Esophagus squamous epithelium (tissue), 5 donors: ENCODE measurements around the gene CRTC2. TPM values are rescaled to one million over a fixed set of nuclear protein-coding genes. Genes with fewer than 3 reads are reported as not detected.
A peak's percentile ranks its signal among the peaks of the same experiment; 100 is the strongest.
"Not testable (repeated sequence)": the region's sequence is repeated elsewhere in the genome, so short reads cannot be mapped to it uniquely, and the experiment has no call there.

ENCODE experiments used
- DNase-seq: peaks from one replicate; lab custom pipeline; 2025; lab: John Stamatoyannopoulos, UW
- H3K27ac ChIP-seq, 4 donors: fragments of 200-600 bp; sonication (generic); one replicate each; pipeline ENCODE4 v1.5.1; 2016 to 2019; ENCODE audit warnings: mild to moderate bottlenecking in 1 of 4
- H3K27me3 ChIP-seq, 4 donors: fragments of 200-600 bp; sonication (generic); 1 replicate in 3 of 4; 2 replicates in 1 of 4; pipeline versions ENCODE4 v1.5.1 to v1.6.0; 2017 to 2021; ENCODE audit warnings: antibody characterized with exemption in 1 of 4
- H3K36me3 ChIP-seq, 3 donors: fragments of 200-600 bp; sonication (generic); one replicate each; pipeline ENCODE4 v1.5.1; 2016 to 2019
- H3K4me1 ChIP-seq, 3 donors: fragments of 200-600 bp; sonication (generic); one replicate each; pipeline ENCODE4 v1.5.1; 2017 to 2019
- H3K4me3 ChIP-seq, 4 donors: fragments of 200-600 bp; sonication (generic); 1 replicate in 3 of 4; 2 replicates in 1 of 4; pipeline ENCODE4 v1.5.1; 2016 to 2019; ENCODE audit warnings: mild to moderate bottlenecking in 2 of 4, moderate library complexity in 1 of 4
- H3K9me3 ChIP-seq, 3 donors: fragments of 200-600 bp; sonication (generic); one replicate each; pipeline ENCODE4 v1.5.1; 2016 to 2019
- CTCF ChIP-seq, 6 experiments: fragments of 450-650 bp in 4 of 6; fragments of 200-600 bp in 2 of 6; sonication (generic) in 2 of 6; IDR thresholded peaks; one replicate each; pipeline ENCODE4 v1.5.1; 2016 to 2019; ENCODE audit warnings: antibody characterized with exemption in 6 of 6, mild to moderate bottlenecking in 4 of 6, moderate library complexity in 4 of 6
- POLR2A ChIP-seq, 4 donors: fragments of 450-650 bp; IDR thresholded peaks; one replicate each; pipeline ENCODE4 v1.6.1; 2017; ENCODE audit warnings: antibody characterized with exemption in 4 of 4, mild to moderate bottlenecking in 4 of 4, moderate library complexity in 3 of 4
- WGBS, 2 donors: methylation state at CpG; one replicate each; pipeline ENCODE4 v1.1.5; 2018; 5-methylcytosine and 5-hydroxymethylcytosine counted together
- intact Hi-C: fragments of 100-400 bp; cut with DNase I; formaldehyde crosslinking; loops from one replicate; pipeline ENCODE4 v1.15.0; 2022
- total RNA-seq, 4 donors: library from RNA; depleted of rRNA; stranded (reverse); fragments of >200 nt; gene quantifications; one replicate each; pipeline ENCODE4 v1.1.0, GENCODE V29; 2016
- donor health status: DM: yes; HTN: yes; CAD: no.

Gene CRTC2
- total RNA-seq, 4 donors from 2014 or later = 7.5 to 13.2 (median 8.0) TPM

- peak within 1 kb of the TSS; percentile 58 to 75 (median 68) for H3K4me3 ChIP-seq
- TF ChIP-seq POLR2A (IDR thresholded peaks at IDR 0.05) (peak in 2 of 4 donors; percentile 25 to 56), CTCF (IDR thresholded peaks at IDR 0.05) (no peak)
- peaks cover 0 to 27% (median 7%) of the 10 kb centered on the region in 3 donors for H3K36me3 ChIP-seq
- 2 to 9% methylated on average over 13 to 19 of the region's 32 CpGs for WGBS, 2 donors
- no peak for DNase-seq
- no peaks in the 10 kb centered on the region for H3K27me3 ChIP-seq
- peaks cover 8 to 40% (median 23%) of the 10 kb centered on the region in 3 donors for H3K4me1 ChIP-seq
- peak within 1 kb of the TSS; percentile 83 to 97 (median 86) for H3K27ac ChIP-seq
- no peaks in the 10 kb centered on the region for H3K9me3 ChIP-seq
- intact Hi-C loops = loop anchor here (5.0 to 10.0 kb wide), 2 partner anchors 189 to 311 kb away; partner anchors contain the start of genes ILF2 and NPR1
These were observed 27.7 kb upstream of the CRTC2 start, which contains the start of gene RAB13 for GRCh38 chr1:153985941-153986761. Gene RAB13 (minus strand): TSS chr1:153986339. CDS start chr1:153986236, 103 bp downstream.

DNA sequence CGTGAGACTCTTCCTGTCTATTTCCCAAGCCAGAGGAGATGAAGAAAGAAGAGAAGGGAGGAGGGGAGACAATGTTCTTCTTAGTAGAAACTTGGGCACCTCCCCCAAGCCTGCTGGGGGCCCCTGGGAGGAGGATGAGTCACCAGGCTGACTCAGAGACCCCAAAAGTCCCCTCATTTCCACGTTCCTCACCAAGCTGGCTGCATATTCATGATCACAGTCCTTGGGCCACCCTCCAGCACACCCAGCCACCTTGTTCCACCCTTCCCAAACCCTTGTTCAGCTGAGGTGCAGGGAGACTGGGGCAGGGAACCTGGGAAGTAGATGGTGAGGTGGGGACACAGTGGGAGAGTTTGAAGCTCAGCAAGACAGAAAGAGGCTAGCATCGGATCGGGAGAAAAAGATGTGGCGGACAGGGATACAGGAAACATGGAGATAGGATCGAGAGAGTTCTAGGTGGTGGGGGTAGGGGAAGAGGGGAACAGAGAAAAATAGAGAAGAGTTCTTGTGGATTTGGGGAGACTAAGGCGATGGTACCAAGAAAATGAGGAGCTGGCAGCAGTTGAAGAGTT, 27.0 kb upstream of the CRTC2 start:
- DNase-seq = no peak
- intact Hi-C loops = loop anchor here (5.0 to 10.0 kb wide), 2 partner anchors 188 to 311 kb away; partner anchors contain the start of genes ILF2 and NPR1

DNA sequence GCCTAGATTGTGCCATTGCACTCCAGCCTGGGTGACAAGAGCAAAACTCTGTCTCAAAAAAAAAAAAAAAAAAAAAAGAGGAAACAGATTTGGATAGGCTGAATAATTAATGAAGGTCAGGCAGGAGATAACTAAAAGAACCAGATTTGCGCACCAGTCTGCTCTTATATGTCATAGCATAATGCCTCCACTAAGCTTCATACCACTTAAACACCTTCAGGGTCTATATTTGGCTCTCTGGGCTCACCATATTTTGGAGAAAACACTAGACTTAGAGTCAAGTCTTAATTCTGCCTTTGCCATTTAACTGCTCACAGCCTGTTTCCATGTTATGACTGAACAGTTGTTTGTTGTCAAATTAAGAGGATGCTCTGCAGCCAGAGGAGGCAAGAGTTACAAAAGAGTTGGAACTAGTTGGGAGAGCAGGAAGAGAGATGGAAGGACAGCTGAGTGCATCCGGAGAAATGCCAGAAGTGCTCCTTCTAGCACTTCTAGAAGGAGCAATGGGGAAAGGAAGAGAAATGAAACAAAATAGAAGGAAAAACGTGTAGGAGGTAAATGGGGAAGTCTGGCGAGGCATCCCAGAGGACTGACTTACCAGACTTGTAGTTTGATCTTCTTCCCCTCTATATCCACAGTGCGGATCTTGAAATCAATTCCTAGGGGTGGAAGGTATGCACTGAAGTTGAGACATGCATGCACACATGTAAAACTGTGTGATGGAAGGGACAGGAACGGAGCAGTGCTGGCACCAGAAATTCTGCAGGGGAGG, 25.9 kb upstream of the CRTC2 start:
- H3K9me3 ChIP-seq = no peaks in the 10 kb centered on the region
- WGBS, 2 donors = 67 to 68% methylated on average over 6 of the region's 6 CpGs
- DNase-seq = no peak
- TF ChIP-seq POLR2A (IDR thresholded peaks at IDR 0.05) = no peak
- TF ChIP-seq CTCF (IDR thresholded peaks at IDR 0.05) = no peak
- H3K27me3 ChIP-seq = no peaks in the 10 kb centered on the region
- peak overlapping the region in 3 of 4 donors; percentile 83 to 97 (median 89) for H3K27ac ChIP-seq
- intact Hi-C loops = loop anchor here (10.0 kb wide), 1 partner anchor 310 kb away; the partner anchor contains the start of genes ILF2 and NPR1
- peaks cover 0 to 40% (median 8%) of the 10 kb centered on the region in 3 donors for H3K36me3 ChIP-seq
- H3K4me1 ChIP-seq = peaks cover 4 to 33% (median 18%) of the 10 kb centered on the region in 3 donors
- H3K4me3 ChIP-seq = peak overlapping the region in 3 of 4 donors; percentile 64 to 75 (median 72)

More for the DNA sequence above, 27.0 kb upstream of the CRTC2 start:
- TF ChIP-seq POLR2A (IDR thresholded peaks at IDR 0.05) (peak in 1 of 4 donors; percentile 23), CTCF (IDR thresholded peaks at IDR 0.05) (no peak)
- Histone ChIP-seq H3K27me3 (no peaks in the 10 kb centered on the region), H3K4me1 (peaks cover 8 to 39% (median 23%) of the 10 kb centered on the region in 3 donors), H3K36me3 (peaks cover 0 to 34% (median 8%) of the 10 kb centered on the region in 3 donors), H3K27ac (peak overlapping the region; percentile 83 to 97 (median 86)), H3K9me3 (no peaks in the 10 kb centered on the region), H3K4me3 (peak overlapping the region; percentile 58 to 75 (median 68))
- WGBS, 2 donors = 5 to 6% methylated on average over 7 of the region's 7 CpGs

DNA sequence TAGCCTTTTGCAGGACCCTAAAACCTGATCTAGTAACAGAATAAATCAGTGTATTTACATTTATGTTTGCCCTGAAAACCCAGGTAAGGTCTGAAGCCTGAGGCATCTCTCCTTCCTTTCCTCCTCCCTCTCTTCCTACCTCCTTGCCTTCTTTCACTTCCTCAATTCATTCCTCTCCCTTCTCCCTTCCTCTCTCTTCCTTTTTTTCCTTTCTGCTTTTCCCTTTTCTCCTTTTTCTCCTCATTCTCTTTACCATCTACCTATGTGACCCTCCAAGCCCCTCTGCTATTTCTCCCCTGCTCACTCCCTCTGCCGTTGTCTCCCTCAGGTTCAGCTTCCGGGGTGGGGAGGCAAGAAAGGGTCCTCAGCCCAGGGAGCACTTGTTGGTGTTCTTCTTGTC, 23.3 kb upstream of the CRTC2 start:
- DNase-seq, H3K9me3 ChIP-seq, H3K4me3 ChIP-seq, H3K27me3 ChIP-seq: not testable (repeated sequence)
- peak overlapping the region in 1 of 4 donors; percentile 3 for H3K27ac ChIP-seq
- H3K36me3 ChIP-seq = peaks cover 0 to 47% (median 8%) of the 10 kb centered on the region in 3 donors
- peaks cover 10 to 44% (median 16%) of the 10 kb centered on the region in 3 donors for H3K4me1 ChIP-seq
- 88 to 95% methylated on average over 2 of the region's 2 CpGs for WGBS, 2 donors
- intact Hi-C loops = loop anchor here (10.0 kb wide), 1 partner anchor 307 kb away; the partner anchor contains the start of genes ILF2 and NPR1

DNA sequence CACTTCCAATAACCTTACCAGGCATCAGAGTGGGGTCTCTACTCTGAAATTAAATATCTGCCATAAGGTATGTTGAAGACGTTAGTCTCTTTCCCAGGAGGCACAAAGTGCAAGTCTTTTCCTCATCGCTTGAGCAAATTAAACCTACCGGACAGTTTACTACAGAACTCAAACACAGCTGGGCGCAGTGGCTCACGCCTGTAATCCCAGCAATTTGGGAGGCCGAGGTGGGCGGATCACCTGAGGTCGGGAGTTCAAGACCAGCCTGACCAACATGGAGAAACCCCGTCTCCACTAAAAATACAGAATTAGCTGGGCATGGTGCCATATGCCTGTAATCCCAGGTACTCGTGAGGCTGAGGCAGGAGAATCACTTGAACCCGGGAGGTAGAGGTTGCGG, 20.7 kb upstream of the CRTC2 start:
- intact Hi-C loops, H3K27me3 ChIP-seq, H3K9me3 ChIP-seq, DNase-seq, H3K4me3 ChIP-seq, H3K27ac ChIP-seq: not testable (repeated sequence)
- Histone ChIP-seq H3K36me3 (peaks cover 8 to 70% (median 17%) of the 10 kb centered on the region in 3 donors), H3K4me1 (peaks cover under 1 to 34% (median 19%) of the 10 kb centered on the region in 3 donors)
- WGBS, 2 donors = 84 to 96% methylated on average over 11 of the region's 12 CpGs
